AG04450 (cell line): ENCODE data around the gene DLG5. TPM values are rescaled to one million over a fixed set of nuclear protein-coding genes. Genes with fewer than 3 reads are reported as not detected.

Experiments
- CTCF ChIA-PET: fragments of 300-600, 350-600 bp; formaldehyde crosslinking; extraction: SDS; loops from one replicate; lab custom pipeline; 2022; ENCODE audit warnings: antibody characterized with exemption, inconsistent platforms; lab: Charles Lee
- POLR2A ChIA-PET: fragments of 350-600 bp; formaldehyde crosslinking; extraction: SDS; loops from one replicate; lab custom pipeline; 2021; ENCODE audit warnings: antibody characterized with exemption, inconsistent platforms; lab: Yijun Ruan, JAX
- DNase-seq: peaks from one replicate; pipeline ENCODE4 v3.0.0-alpha.2; 2011; ENCODE audit warnings: low read depth, low spot score
- H3K27ac ChIP-seq: one replicate; pipeline ENCODE4 v1.5.1; 2012; ENCODE audit warnings: low read depth, low read length, control low read depth
- H3K27me3 ChIP-seq: one replicate; pipeline ENCODE4 v1.6.0; 2012; ENCODE audit warnings: low read length; ENCODE audit not compliant: control insufficient read depth, insufficient read depth
- H3K4me3 ChIP-seq: 2 replicates; pipeline ENCODE4 v1.5.1; 2011; ENCODE audit warnings: mild to moderate bottlenecking, low read depth, low read length, control low read depth
- H3K9me3 ChIP-seq: 2 replicates; pipeline ENCODE4 v1.5.1; 2012; ENCODE audit warnings: low read length; ENCODE audit not compliant: control insufficient read depth, insufficient read depth
- CTCF ChIP-seq: IDR thresholded peaks from 2 replicates; pipeline ENCODE4 v1.5.1; 2011; ENCODE audit warnings: low read depth, low read length, control low read depth, inconsistent platforms
- polyA plus RNA-seq: library from polyadenylated mRNA; depleted of rRNA; stranded (reverse); fragments of >200 nt; gene quantifications from 2 replicates; pipeline ENCODE4 v1.2.3, GENCODE V29; 2011

Gene DLG5
- polyA plus RNA-seq, 1 experiment = 16.3 TPM

GRCh38 chr10:77869626-77870420, 56.7 kb downstream of the DLG5 start:
- no peak for TF ChIP-seq CTCF
- no peak overlapping the region for H3K4me3 ChIP-seq
- no peak for DNase-seq
- no peaks in the 10 kb centered on the region; the same call in 1 of the 2 replicates for H3K9me3 ChIP-seq
- H3K27ac ChIP-seq = no peak overlapping the region
- ChIA-PET CTCF (interaction anchor here (1.1 kb wide), 1 partner anchor 23 kb away, joined by 3 read pairs; no protein-coding TSS in a partner anchor), POLR2A (no interaction called here)
- no peaks in the 10 kb centered on the region for H3K27me3 ChIP-seq

GRCh38 chr10:77868523-77868922, 58.0 kb downstream of the DLG5 start:
- no peaks in the 10 kb centered on the region for H3K9me3 ChIP-seq
- no peak overlapping the region for H3K27ac ChIP-seq
- no peak for TF ChIP-seq CTCF
- no peak overlapping the region for H3K4me3 ChIP-seq
- H3K27me3 ChIP-seq = no peaks in the 10 kb centered on the region
- POLR2A ChIA-PET = no interaction called here
- CTCF ChIA-PET = no interaction called here
- DNase-seq = no peak

GRCh38 chr10:77867124-77867719, 59.3 kb downstream of the DLG5 start:
- Histone ChIP-seq H3K27ac (no peak overlapping the region), H3K4me3 (no peak overlapping the region), H3K9me3 (no peaks in the 10 kb centered on the region), H3K27me3 (no peaks in the 10 kb centered on the region)
- no peak for DNase-seq
- ChIA-PET CTCF (no interaction called here), POLR2A (no interaction called here)
- no peak for TF ChIP-seq CTCF

- Histone ChIP-seq H3K27me3 (no peaks in the 10 kb centered on the region), H3K9me3 (no peaks in the 10 kb centered on the region), H3K4me3 (no peak overlapping the region), H3K27ac (no peak overlapping the region)
- ChIA-PET POLR2A (no interaction called here), CTCF (no interaction called here)
- no peak for DNase-seq
- TF ChIP-seq CTCF = no peak
Measured at GRCh38 chr10:77866598-77866997, 60.0 kb downstream of the DLG5 start.
